Measurements from ENCODE around the gene C11orf86.

- TF ChIP-seq CTCF (IDR thresholded peaks at IDR 0.05; ENCODE audit: extremely low read depth in 1 of 2, insufficient read depth in 1 of 2, low read depth in 1 of 2, low read length in 2 of 2) (no peak), POLR2AphosphoS5 (IDR thresholded peaks at IDR 0.05; ENCODE audit: insufficient read depth, low read depth, low read length) (no peak), POLR2A (IDR thresholded peaks at IDR 0.05; ENCODE audit: low read depth, low read length) (no peak), EZH2 (IDR thresholded peaks at IDR 0.05; ENCODE audit: borderline replicate concordance, low read depth, low read length, severe bottlenecking) (no peak), MYC (IDR thresholded peaks at IDR 0.05; ENCODE audit: low read depth, low read length) (no peak), GATA2 (IDR thresholded peaks at IDR 0.05; ENCODE audit: insufficient read depth, insufficient read length, low read depth, low read length) (no peak)
Observed at GRCh38 chr11:66976925-66977324, 1.8 kb downstream of the C11orf86 start.
